Heart right ventricle (tissue), 16 donors: ENCODE measurements around the gene ST8SIA6. TPM values are rescaled to one million over a fixed set of nuclear protein-coding genes. Genes with fewer than 3 reads are reported as not detected.
"Not testable (repeated sequence)": the region's sequence is repeated elsewhere in the genome, so short reads cannot be mapped to it uniquely, and the experiment has no call there.

Experiments
- ATAC-seq, 8 donors: fragments of 200-7000 bp; cut with Tn5 transposase; one replicate each; pipeline ENCODE4 v1.9.1; 2020; ENCODE audit warnings: mild to moderate bottlenecking in 8 of 8, moderate library complexity in 8 of 8, moderate number of reproducible peaks in 1 of 8
- DNase-seq, 2 donors: peaks; one replicate each; pipeline ENCODE4 v3.0.0-alpha.2; 2020
- H3K27ac ChIP-seq, 10 donors: fragments of 200-600 bp; sonication (generic) in 2 of 10; one replicate each; pipeline versions ENCODE4 v1.5.0 to v1.8.0; 2020 to 2022; ENCODE audit warnings: mild to moderate bottlenecking in 3 of 10
- H3K27me3 ChIP-seq, 7 donors: fragments of 200-600 bp; one replicate each; pipeline ENCODE4 v1.8.0; 2021 to 2022; ENCODE audit warnings: mild to moderate bottlenecking in 2 of 7
- H3K36me3 ChIP-seq, 9 donors: fragments of 200-600 bp; sonication (generic) in 1 of 9; one replicate each; pipeline versions ENCODE4 v1.5.0 to v1.8.0; 2020 to 2022; ENCODE audit warnings: mild to moderate bottlenecking in 2 of 9
- H3K4me1 ChIP-seq, 9 donors: fragments of 200-600 bp; sonication (generic) in 1 of 9; one replicate each; pipeline versions ENCODE4 v1.5.0 to v1.8.0; 2020 to 2022; ENCODE audit warnings: mild to moderate bottlenecking in 4 of 9
- H3K4me3 ChIP-seq, 10 donors: fragments of 200-600 bp; sonication (generic) in 2 of 10; one replicate each; pipeline versions ENCODE4 v1.5.0 to v1.8.0; 2020 to 2022; ENCODE audit warnings: mild to moderate bottlenecking in 7 of 10, moderate library complexity in 2 of 10
- H3K9me3 ChIP-seq, 11 donors: fragments of 200-600 bp in 10 of 11; sonication (generic) in 2 of 11; one replicate each; pipeline versions ENCODE4 v1.5.0 to v1.8.0; 2013 to 2022; ENCODE audit warnings: mild to moderate bottlenecking in 2 of 11, control low read depth in 1 of 11, moderate library complexity in 1 of 11
- WGBS, 2 donors: extraction: QIAGEN DNeasy Blood & Tissue Kit; methylation state at CpG; one replicate each; pipeline ENCODE4 v1.1.7; 2013; ENCODE audit warnings: inconsistent platforms in 1 of 2; 5-methylcytosine and 5-hydroxymethylcytosine counted together
- intact Hi-C, 10 donors: fragments of 100-400 bp; cut with DNase I; formaldehyde crosslinking; loops; one replicate each; pipeline versions ENCODE4 v1.11.1 to v1.14.2; 2022
- polyA plus RNA-seq, 2 donors: library from polyadenylated mRNA; stranded (reverse); fragments of 200-250 nt; gene quantifications; one replicate each; pipeline ENCODE4 v1.2.3, GENCODE V29; 2013
- total RNA-seq, 10 donors: library from RNA; stranded (reverse); fragmentation: NEBNext Ultra II Directional in 3 of 10; extraction: Animal tissue kit (Norgen Biotek cat#: 25700) in 3 of 10; gene quantifications; one replicate each; pipeline versions ENCODE4 v1.2.1 to v1.2.4, GENCODE V29; 2021 to 2023
- TF ChIP-seq, protein P1 (sequence below), 9 donors: fragments of 200-600 bp; sonication (generic) in 2 of 9; IDR thresholded peaks; one replicate each; pipeline versions ENCODE4 v1.5.0 to v1.8.0; 2021 to 2022; ENCODE audit warnings: antibody characterized with exemption in 9 of 9, mild to moderate bottlenecking in 5 of 9, moderate library complexity in 1 of 9
- donor health status: Arrhythmogenic right ventricular cardiomyopathy.
- donor health status: ischemic (EF 13 %, LVEDD 7.1; RV severe dilation, severe dysfunction).
- donor health status: healthy with polysubstance abuse.
- donor health status: DM: no; HTN: yes; CAD: no.
- donor health status: DM: no; HTN: no; CAD: no.
- donor health status: ischemic (EF 25% LVEDD 6.9; RV normal size, moderate dysfunction).
- donor health status: ischemic (EF 25% LVEDD 5.7; RV mildly dilated, moderate dysfunction).
- donor health status: healthy.
- donor health status: DM: yes; HTN: yes; CAD: no.
- donor health status: Ischemic cardiomyopathy.
- donor health status: ischemic (EF 35%, LVEDD 5.7; RV mildly dilated, moderate dysfunction).
- donor health status: nonischemic (EF 11% LVEDD 7.7; RV severe dilation, severe dysfunction).
- donor health status: DM: yes; HTN: yes; CAD: no.
- donor health status: PGD.
- donor health status: ischemic (EF 29% LVEDD 5.4; RV normal size, mild dysfunction).
- donor health status: nonischemic (EF 23%, LVEDD 6.1; RV moderate dilation, normal function).

Gene ST8SIA6
- total and polyA plus RNA-seq, 12 donors: 1.8 to 12.8 (median 8.1) TPM

DNA sequence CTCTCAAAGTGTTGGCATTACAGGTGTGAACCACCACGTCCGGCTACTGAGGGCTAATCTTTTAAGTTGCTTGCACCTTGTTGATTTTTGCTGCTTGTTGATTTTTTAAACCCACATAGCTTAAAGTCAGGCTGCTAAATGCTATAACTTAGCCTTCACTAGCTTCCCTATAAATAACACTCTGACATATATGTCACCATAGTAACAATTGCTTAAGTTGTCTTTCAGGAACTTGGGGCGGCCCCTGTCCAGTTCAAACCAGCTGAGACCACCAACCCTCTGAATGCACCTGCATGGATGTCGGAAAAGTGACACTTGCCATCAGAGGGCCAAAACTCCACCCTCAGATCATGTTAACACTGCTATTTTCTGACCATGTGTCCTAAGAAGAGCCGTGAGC lies 47.3 kb downstream of the ST8SIA6 start:
- 87 to 94% methylated on average over 5 of the region's 5 CpGs for WGBS, 2 donors
- no peak for DNase-seq
- ATAC-seq: no peak

DNA sequence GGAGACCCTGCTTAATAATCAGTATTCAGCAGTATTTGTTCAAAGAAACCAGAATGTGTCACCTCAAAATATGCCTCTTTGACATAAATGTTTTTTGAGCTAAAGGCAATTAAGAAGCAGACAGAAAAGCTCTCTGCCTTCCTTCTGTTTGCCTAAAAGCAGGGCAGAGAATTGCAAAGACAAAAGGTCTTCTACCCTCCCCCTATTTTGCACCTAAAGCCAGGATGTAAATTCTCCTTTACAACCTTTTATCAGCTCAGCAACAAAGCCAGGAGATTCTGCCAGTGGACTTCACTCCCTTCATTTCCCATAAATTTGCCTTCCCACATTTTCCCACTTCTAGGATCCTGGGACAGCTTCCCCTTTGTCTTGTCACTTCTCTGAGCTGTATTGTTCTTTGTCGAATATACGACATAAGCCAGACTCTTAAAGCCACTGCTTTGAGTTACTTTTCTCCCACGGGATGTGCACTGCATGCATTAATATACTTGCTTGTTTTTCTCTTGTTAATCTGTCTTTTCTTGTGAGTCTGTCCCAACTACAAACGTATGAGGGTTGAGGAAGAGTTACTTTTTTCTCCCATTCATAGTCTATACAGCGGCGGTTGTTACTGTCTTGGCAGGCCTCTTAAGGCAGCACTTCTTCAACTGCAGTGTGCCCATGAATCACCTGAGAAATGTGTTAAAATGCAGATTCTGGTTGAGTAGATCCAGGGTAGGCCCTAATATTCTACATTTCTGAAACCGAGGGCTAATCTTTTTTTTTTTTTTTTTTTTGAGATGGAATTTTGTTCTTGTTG lies 48.2 kb downstream of the ST8SIA6 start:
- no peak overlapping the region for H3K4me3 ChIP-seq
- 58 to 61% methylated on average over 7 of the region's 7 CpGs for WGBS, 2 donors
- no peak for DNase-seq
- no peak for ATAC-seq
- H3K9me3 ChIP-seq: peaks cover 0 to 7% (median 0%) of the 10 kb centered on the region in 11 donors
- no peak overlapping the region for H3K27ac ChIP-seq
- H3K4me1 ChIP-seq: peaks cover 0 to 4% (median 0%) of the 10 kb centered on the region in 9 donors
- no peaks in the 10 kb centered on the region for H3K27me3 ChIP-seq
- intact Hi-C loops: loop anchor here in 1 of 10 donors (10.0 kb wide), 1 partner anchor 189 kb away; no protein-coding TSS in a partner anchor
- H3K36me3 ChIP-seq: peaks cover 0 to 6% (median 0%) of the 10 kb centered on the region in 9 donors
- TF ChIP-seq, protein P1, sequence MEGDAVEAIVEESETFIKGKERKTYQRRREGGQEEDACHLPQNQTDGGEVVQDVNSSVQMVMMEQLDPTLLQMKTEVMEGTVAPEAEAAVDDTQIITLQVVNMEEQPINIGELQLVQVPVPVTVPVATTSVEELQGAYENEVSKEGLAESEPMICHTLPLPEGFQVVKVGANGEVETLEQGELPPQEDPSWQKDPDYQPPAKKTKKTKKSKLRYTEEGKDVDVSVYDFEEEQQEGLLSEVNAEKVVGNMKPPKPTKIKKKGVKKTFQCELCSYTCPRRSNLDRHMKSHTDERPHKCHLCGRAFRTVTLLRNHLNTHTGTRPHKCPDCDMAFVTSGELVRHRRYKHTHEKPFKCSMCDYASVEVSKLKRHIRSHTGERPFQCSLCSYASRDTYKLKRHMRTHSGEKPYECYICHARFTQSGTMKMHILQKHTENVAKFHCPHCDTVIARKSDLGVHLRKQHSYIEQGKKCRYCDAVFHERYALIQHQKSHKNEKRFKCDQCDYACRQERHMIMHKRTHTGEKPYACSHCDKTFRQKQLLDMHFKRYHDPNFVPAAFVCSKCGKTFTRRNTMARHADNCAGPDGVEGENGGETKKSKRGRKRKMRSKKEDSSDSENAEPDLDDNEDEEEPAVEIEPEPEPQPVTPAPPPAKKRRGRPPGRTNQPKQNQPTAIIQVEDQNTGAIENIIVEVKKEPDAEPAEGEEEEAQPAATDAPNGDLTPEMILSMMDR (IDR thresholded peaks at IDR 0.05): no peak

More for the DNA sequence above, 47.3 kb downstream of the ST8SIA6 start:
- Histone ChIP-seq H3K36me3 (peaks cover 0 to 6% (median 0%) of the 10 kb centered on the region in 9 donors), H3K9me3 (no peaks in the 10 kb centered on the region), H3K4me3 (no peak overlapping the region), H3K27ac (no peak overlapping the region), H3K27me3 (no peaks in the 10 kb centered on the region), H3K4me1 (peaks cover 0 to 4% (median 0%) of the 10 kb centered on the region in 9 donors)
- TF ChIP-seq, protein P1 (IDR thresholded peaks at IDR 0.05): no peak
- intact Hi-C loops: loop anchor here in 1 of 10 donors (10.0 kb wide), 1 partner anchor 188 kb away; no protein-coding TSS in a partner anchor

DNA sequence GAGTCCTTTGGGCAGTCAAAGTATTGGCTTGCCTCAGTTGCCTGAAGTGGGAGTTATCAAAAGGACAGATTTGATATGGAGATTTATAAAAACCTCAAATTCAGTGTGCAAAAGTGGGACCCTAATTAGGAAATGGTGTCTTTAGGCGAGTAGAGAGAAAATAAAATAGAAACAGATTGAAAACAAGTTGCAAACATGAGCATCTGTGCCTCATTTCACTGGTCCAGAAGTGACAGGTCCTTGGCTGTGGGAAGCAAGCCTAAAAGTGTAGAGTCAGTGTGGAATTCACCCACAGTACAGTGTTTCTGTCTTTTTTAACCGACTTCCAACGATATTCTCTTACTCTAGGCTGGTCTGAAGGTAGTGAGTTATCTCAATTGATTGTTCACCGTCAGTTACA lies 51.2 kb downstream of the ST8SIA6 start:
- intact Hi-C loops: loop anchor here in 1 of 10 donors (10.0 kb wide), 1 partner anchor 192 kb away; no protein-coding TSS in a partner anchor
- TF ChIP-seq, protein P1 (IDR thresholded peaks at IDR 0.05): no peak
- ATAC-seq: no peak
- H3K36me3 ChIP-seq: peaks cover 0 to 6% (median 0%) of the 10 kb centered on the region in 9 donors
- no peaks in the 10 kb centered on the region for H3K4me1 ChIP-seq
- H3K9me3 ChIP-seq: peaks cover 0 to 8% (median 0%) of the 10 kb centered on the region in 11 donors
- no peak overlapping the region for H3K27ac ChIP-seq
- WGBS, 2 donors: 75 to 88% methylated on average over 4 of the region's 4 CpGs
- H3K27me3 ChIP-seq: no peaks in the 10 kb centered on the region
- no peak overlapping the region for H3K4me3 ChIP-seq
- no peak for DNase-seq

DNA sequence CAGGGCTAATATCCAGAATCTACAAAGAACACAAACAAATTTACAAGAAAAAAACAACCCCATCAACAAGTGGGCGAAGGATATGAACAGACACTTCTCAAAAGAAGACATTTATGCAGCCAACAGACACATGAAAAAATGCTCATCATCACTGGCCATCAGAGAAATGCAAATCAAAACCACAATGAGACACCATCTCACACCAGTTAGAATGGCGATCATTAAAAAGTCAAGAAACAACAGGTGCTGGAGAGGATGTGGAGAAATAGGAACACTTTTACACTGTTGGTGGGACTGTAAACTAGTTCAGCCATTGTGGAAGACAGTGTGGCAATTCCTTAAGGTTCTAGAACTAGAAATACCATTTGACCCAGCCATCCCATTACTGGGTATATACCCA lies 52.4 kb downstream of the ST8SIA6 start:
- WGBS, 2 donors: 86% methylated on average over 1 of the region's 2 CpGs
- intact Hi-C loops: loop anchor here in 1 of 10 donors (10.0 kb wide), 1 partner anchor 193 kb away; no protein-coding TSS in a partner anchor

More for the DNA sequence above, 52.4 kb downstream of the ST8SIA6 start:
- H3K36me3 ChIP-seq, H3K27me3 ChIP-seq, H3K4me3 ChIP-seq, H3K4me1 ChIP-seq, ATAC-seq, H3K9me3 ChIP-seq, DNase-seq, H3K27ac ChIP-seq: not testable (repeated sequence)
